K562 (cell line): ENCODE measurements around the gene PGS1.

Experiments used
- EHMT2 ChIP-seq: fragments of 450-650 bp; IDR thresholded peaks from 2 replicates; pipeline ENCODE4 v1.6.1; 2018; ENCODE audit warnings: antibody characterized with exemption
- EZH2 ChIP-seq: IDR thresholded peaks from 2 replicates; pipeline ENCODE4 v1.6.1; 2012; ENCODE audit warnings: low read depth, mild to moderate bottlenecking, inconsistent platforms, low read length, borderline replicate concordance
- IRF2 ChIP-seq: sonication (generic); formaldehyde crosslinking; IDR thresholded peaks from 2 replicates; pipeline ENCODE4 v1.8.1; 2022; ENCODE audit warnings: mild to moderate bottlenecking, missing genetic modification reagents
- JUND ChIP-seq, 2 experiments: IDR thresholded peaks; 2 replicates in 1 of 2; 3 replicates in 1 of 2; pipeline ENCODE4 v1.6.1; 2011; ENCODE audit warnings: borderline replicate concordance in 2 of 2, low read depth in 2 of 2, low read length in 2 of 2, improper control_type of control experiment in 1 of 2, missing biosample characterization in 1 of 2, missing genetic modification characterization in 1 of 2, missing genetic modification reagents in 1 of 2
- PCBP1 ChIP-seq: fragments of 200-400 bp; formaldehyde crosslinking; IDR thresholded peaks from 2 replicates; pipeline ENCODE4 v1.6.1; 2018; ENCODE audit warnings: mild to moderate bottlenecking, low read depth, low read length; ENCODE audit not compliant: poor library complexity, severe bottlenecking

DNA sequence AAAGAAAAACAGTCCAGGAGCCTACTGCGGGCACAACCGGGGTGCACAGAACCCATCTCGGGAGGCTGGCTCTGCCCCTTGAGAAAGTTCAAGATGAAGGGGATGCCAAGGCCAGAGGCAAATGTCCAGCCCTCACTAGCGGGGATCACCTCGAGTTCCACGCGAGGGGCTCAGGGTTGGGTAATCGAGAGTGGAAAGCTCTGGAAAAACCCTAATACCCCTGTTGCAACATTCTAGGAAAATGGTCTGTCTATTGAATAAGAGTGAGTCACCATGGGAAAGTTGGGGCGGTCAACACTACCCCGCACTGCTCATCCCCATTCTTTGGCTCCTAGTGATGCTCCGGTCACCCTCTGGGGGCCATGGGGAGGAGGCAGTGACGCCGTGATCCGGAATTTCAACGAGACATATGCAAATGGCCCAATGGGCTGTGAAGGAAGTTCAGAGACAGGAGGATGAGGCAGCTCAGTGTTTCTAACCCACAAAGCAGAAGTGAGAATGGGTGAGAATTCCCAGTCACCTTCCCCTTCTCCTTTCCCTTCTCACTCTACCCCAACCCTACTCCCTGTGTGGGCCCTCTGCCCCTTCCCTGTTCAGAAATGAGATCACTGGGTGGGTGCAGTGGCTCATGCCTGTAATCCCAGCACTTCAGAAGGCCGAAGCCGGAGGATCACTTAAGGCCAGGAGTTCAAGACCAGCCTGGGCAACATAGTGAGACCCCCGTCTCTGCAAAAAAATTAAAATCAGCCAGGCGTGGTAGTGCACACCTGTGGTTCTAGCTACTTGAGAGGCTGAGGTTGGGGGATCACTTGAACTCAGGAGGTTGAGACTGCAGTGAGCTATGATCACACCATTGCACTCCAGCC lies 41.0 kb upstream of the PGS1 start:
- TF ChIP-seq JUND (IDR thresholded peaks at IDR 0.05; ENCODE audit: borderline replicate concordance, low read depth, low read length) (peak; percentile 6; the same call in 1 of the 2 replicates), JUND (tag; IDR thresholded peaks at IDR 0.05; ENCODE audit: borderline replicate concordance, low read depth, low read length) (no peak), EHMT2 (no peak), EZH2 (no peak), PCBP1 (no peak), IRF2 (CRISPR knock-in tag) (no peak)
